ENCODE measurements around the gene TK1. TPM values are rescaled to one million over a fixed set of nuclear protein-coding genes. Genes with fewer than 3 reads are reported as not detected.

Gene TK1
- total RNA-seq, 1 donor: 75.9 TPM

GRCh38 chr17:78125138-78125913 lies 61.5 kb downstream of the TK1 start:
- DNase-seq (ENCODE audit: low read depth): no peak
- TF ChIP-seq CTCF (IDR thresholded peaks at IDR 0.05; ENCODE audit: insufficient read depth, low read length): no peak
- H3K4me3 ChIP-seq (ENCODE audit: low read depth, low read length): no peak overlapping the region

GRCh38 chr17:78124836-78125137 lies 62.1 kb downstream of the TK1 start:
- TF ChIP-seq CTCF (IDR thresholded peaks at IDR 0.05; ENCODE audit: insufficient read depth, low read length): no peak
- no peak overlapping the region for H3K4me3 ChIP-seq (ENCODE audit: low read depth, low read length)
- no peak for DNase-seq (ENCODE audit: low read depth)

Small RNAs within 50 kb of the gene (small RNA-seq; reads per million reads assigned to genes)
- not detected for gene AC087645.1

Other genes starting within 250 kb of the TK1 start
- 6.4 and 10.3 TPM in 2 replicates for gene TNRC6C, start 228.3 kb downstream of the TK1 start, total RNA-seq (ENCODE audit: low replicate concordance)
- gene TMC6, start 58.3 kb downstream of the TK1 start, total RNA-seq (ENCODE audit: low replicate concordance): 1.2 TPM in 1 of 2 replicates, not detected in the other
- not detected in 2 replicates for gene TMC8, start 56.3 kb downstream of the TK1 start, total RNA-seq (ENCODE audit: low replicate concordance)
- not detected in 2 replicates for gene C17orf99, start 40.7 kb downstream of the TK1 start, total RNA-seq (ENCODE audit: low replicate concordance)
- gene SYNGR2, start 18.5 kb downstream of the TK1 start, total RNA-seq (ENCODE audit: low replicate concordance): 0.90 and 4.6 TPM in 2 replicates
- gene AFMID, start 310 bp upstream of the TK1 start, total RNA-seq (ENCODE audit: low replicate concordance): 41.0 and 45.1 TPM in 2 replicates
- 0.57 and 31.8 TPM in 2 replicates for gene BIRC5, start 27.2 kb upstream of the TK1 start, total RNA-seq (ENCODE audit: low replicate concordance)
- not detected in 2 replicates for gene TMEM235, start 44.6 kb upstream of the TK1 start, total RNA-seq (ENCODE audit: low replicate concordance)
- 26.0 and 50.6 TPM in 2 replicates for gene SOCS3, start 173.0 kb upstream of the TK1 start, total RNA-seq (ENCODE audit: low replicate concordance)
- gene PGS1, start 191.6 kb upstream of the TK1 start, total RNA-seq (ENCODE audit: low replicate concordance): 13.9 and 40.2 TPM in 2 replicates

Data from fibroblast of the aortic adventitia (primary cell).